Renal pelvis (tissue), 4 donors: ENCODE data around the gene MFSD1. TPM values are rescaled to one million over a fixed set of nuclear protein-coding genes. Genes with fewer than 3 reads are reported as not detected.
"Not testable (repeated sequence)": the region's sequence is repeated elsewhere in the genome, so short reads cannot be mapped to it uniquely, and the experiment has no call there.

Experiments
- DNase-seq: peaks from one replicate; pipeline ENCODE4 v3.0.0-alpha.2; 2013
- polyA plus RNA-seq, 3 donors: library from polyadenylated mRNA; unstranded; fragments of 120-200 nt; gene quantifications; one replicate each; pipeline ENCODE4 v1.2.1, GENCODE V29; 2013; ENCODE audit not compliant: insufficient read length in 3 of 3

Gene MFSD1
- polyA plus RNA-seq, 3 donors, result 46.9 to 48.1 (median 47.6) TPM

DNA sequence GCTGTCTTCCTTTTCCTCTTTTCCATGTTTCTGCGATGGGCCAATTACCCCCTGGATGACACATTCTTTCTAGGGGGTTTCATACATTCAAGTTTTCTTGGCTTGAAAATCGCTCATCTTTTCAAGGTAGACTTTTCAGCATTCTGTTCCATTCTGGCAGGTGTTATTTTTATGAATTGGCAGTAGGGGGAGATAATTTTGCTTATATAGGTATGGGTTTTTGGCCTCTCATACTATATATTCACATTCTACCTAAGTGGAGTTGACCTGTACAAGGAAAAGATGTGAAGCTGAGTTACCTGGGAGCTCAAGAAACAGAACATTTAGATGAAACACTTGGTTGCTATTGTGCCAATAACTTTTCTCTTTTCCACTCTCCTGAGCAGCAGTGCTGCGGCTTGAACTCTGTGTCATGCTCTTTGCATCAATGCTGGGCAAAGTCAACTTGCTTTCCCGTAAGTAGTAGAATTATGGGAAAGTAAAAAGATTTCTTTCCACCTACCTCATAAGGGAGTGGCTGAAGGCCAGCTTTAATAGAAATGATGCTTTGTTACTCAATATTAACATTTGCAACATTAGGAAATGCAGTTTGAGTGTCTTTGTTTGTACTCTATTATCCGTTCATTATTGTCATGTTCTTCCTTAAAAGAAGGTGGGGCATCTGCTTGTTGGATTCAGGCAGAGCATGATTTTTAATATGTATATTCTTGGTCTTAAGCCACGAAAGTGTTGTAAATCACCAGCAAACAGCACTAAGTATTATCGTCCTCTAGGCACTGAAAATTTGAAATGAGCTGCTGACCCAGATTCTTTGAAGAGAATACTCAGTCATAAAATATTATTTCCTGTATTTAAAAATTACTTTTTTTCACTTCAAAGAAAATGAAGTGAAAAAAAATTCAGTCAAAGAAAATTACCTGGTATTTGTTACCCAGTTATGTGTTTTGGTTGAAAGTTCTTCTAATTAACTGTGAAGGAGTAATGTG, 27.7 kb upstream of the MFSD1 start:
- no peak for DNase-seq

DNA sequence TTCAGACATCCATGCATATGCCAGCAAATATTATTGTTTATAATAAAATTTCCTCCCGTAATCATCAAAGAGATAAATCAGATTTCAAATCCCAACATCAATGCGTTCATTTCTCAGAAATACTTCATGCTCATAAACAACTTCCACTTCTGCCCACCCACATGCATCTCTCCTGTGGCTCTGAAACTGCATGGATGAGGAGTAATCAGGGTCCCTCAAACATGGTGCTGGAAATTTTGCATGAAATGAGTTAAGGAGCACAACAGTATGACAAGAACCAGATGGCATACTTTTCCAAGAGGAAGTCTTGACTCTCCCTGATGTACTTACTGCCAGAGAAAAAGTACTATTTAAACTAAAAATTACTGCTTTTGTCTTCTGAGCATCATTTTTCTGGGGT, 26.9 kb upstream of the MFSD1 start:
- DNase-seq, result peak; percentile 73

GRCh38 chr3:158775426-158776410, 26.1 kb upstream of the MFSD1 start:
- DNase-seq, result no peak

GRCh38 chr3:158776531-158776930, 25.3 kb upstream of the MFSD1 start:
- no peak for DNase-seq

- no peak for DNase-seq
These were observed 24.5 kb upstream of the MFSD1 start for GRCh38 chr3:158777161-158777873.

DNA sequence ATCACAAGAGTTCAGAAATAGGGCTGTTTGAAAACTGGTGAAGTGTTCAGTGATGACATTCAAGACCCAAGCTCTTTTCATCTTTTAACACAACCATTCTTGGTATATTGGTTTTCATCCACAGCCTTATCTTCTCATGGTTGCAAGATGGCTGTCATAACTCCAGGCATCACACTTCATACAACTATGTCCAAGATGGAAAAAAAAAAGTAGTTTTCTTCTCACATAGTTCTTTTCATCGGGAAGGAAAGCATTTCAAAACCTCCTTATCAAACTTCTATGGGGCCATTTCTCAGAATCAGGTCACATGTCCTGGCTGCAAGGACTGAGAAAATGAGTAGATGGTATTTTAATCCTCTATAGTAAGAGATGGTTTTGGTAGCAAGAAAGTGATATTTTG, 21.1 kb upstream of the MFSD1 start:
- no peak for DNase-seq

DNA sequence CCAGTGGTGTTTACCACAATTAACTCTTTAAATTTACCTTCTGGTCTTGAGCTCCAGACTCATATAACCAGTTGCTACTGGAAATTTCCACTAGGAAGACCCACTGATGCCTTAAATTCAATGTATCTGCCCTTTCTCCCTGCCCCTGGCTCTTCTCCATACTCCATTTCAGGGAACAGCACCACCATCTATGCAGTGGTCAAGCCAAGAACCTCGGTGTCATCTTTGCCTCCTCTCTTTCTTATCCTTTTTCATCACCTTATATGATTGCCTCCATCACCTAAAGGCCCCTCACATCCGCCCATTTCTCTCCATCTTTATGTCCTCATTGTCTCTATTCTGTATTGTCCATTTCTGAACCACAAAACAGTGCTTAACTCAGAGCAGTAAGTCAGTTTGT, 20.7 kb upstream of the MFSD1 start:
- no peak for DNase-seq

GRCh38 chr3:158781849-158782248, 20.0 kb upstream of the MFSD1 start:
- no peak for DNase-seq

DNA sequence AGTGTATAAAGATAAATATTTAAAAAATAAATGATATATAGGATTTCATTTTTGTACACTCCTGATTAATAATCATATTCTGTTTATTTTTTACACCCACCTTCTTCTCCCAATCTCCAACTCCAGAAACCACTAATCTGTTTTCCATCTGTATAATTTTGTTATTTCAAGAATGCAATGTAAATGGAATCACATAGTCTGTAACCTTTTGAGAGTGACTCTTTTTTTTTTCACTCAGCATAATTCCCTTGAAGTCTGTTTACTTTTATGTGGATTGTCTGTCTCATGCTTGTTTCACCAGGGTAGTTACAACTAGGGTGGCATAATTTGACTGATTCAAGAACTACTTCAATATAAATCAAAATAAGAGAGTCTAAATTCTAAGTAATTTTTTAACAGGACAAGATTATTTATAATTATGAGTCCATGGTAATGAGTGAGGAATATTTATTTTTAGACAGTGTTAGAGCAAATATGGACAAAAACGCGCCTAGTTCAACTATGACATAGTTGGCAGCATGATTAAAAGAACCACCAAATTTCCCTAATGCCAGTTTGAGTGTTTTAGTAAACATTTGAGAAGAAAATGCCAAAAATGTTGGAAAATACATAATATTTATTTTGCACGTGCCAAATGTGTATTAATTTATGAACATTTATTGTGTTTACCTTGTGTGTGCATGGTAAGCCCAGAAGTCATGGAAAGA, 19.4 kb upstream of the MFSD1 start:
- DNase-seq, result no peak

- no peak for DNase-seq
These were observed 18.8 kb upstream of the MFSD1 start for GRCh38 chr3:158783051-158783450.

DNA sequence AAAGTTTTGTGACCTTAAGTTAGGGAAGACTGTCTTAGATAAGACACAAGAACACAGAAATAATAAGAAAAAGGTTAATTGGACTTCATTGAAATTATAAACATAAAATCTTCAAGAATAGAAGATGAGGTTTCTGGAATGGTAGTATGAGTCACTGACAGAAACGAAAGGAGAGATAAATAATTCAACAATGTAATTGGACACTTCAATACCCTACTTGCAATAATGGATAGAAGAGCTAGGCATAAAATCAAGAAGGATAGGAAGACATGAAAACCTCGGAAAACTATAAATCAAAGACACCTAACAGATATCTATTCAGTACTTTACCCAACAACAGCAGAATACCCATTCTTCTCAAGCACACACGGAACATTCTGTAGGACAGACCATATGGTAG, 15.9 kb upstream of the MFSD1 start:
- DNase-seq, result no peak

- DNase-seq, result no peak
These were observed 13.4 kb upstream of the MFSD1 start for GRCh38 chr3:158788446-158788845.

DNA sequence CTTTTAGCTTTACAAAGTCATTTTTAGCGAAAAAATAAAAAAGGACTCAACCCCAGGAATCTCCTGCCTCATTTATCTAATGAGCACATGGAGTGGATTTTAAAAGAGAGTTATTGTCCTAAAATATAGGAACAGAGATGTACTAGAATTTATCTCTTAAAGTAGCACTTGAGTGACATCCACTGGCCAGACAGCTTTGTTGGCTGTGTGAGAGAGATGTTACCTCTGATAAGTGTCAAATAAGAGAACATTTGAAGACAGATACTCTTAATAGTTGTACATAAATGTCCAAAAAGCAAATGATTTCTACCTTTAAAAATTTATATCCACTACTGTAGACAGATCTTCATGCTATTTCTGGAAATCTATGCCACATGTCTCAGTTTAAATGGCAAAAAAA, 12.3 kb upstream of the MFSD1 start:
- no peak for DNase-seq

- DNase-seq, result no peak
These were observed 10.8 kb upstream of the MFSD1 start for GRCh38 chr3:158790901-158791589.

- DNase-seq, result not testable (repeated sequence)
These were observed 10.3 kb upstream of the MFSD1 start for GRCh38 chr3:158791590-158791920.

DNA sequence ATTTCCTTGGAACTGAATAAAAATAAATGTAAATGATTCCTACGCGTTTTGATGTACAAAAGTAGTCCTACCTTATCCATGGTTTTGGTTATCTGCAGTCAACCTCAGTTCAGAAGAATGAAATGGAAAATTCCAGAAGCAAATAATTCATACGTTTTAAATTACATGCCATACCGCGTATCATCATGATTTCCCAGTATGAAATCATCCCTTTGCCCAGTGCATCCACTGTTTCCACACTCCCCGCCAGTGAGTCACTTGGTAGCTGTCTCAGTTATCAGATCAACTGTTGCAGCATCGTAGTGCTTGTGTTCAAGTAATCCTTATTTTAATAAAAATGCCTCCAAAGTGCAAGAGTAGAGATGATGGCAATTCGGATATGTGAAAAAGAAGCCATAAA, 9.1 kb upstream of the MFSD1 start:
- no peak for DNase-seq

- DNase-seq, result no peak
These were observed 7.6 kb upstream of the MFSD1 start for GRCh38 chr3:158794206-158794605.

GRCh38 chr3:158794936-158795518, 6.8 kb upstream of the MFSD1 start:
- no peak for DNase-seq

DNA sequence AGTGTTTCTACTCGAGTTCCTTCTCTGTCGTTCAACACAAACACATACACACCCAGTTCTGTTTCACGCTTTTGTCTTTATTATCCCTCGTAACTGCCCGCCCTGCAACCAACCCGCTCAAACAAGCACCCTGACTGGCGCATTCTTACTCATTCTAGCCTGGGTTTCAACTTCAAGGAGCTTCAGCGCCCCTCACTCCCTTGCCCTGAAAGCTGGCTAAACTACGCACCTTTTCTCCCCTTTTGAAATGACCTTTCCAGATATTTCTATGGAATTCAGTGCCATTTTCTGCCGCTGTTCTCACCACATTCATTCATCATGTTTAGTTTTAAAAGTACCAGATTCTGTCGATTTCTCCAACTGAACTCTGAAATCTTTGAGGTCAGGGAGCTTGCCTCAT, 653 bp upstream of the MFSD1 start:
- peak; percentile 17 for DNase-seq
